ENCODE data around the gene SCN8A. TPM values are rescaled to one million over a fixed set of nuclear protein-coding genes. Genes with fewer than 3 reads are reported as not detected.

SCN8A gene
- total and polyA plus RNA-seq, 8 donors = 0.26 to 3.3 (median 1.3) TPM

- H3K27ac ChIP-seq = no peak overlapping the region
- no peak for TF ChIP-seq CTCF (IDR thresholded peaks at IDR 0.05)
- H3K36me3 ChIP-seq = no peaks in the 10 kb centered on the region
- DNase-seq (no peak), ATAC-seq (no peak)
- H3K4me1 ChIP-seq = no peaks in the 10 kb centered on the region
- no peak overlapping the region for H3K4me3 ChIP-seq
- intact Hi-C loops (cut with DNase I) = no loop called here
- H3K27me3 ChIP-seq = no peaks in the 10 kb centered on the region
- H3K9me3 ChIP-seq = no peaks in the 10 kb centered on the region
These were observed 158.4 kb downstream of the SCN8A start for GRCh38 chr12:51749206-51749985.

- intact Hi-C loops (cut with DNase I) = no loop called here
- no peak for DNase-seq
These were observed 158.9 kb downstream of the SCN8A start for GRCh38 chr12:51749986-51750317.

GRCh38 chr12:51751661-51752060 lies 160.6 kb downstream of the SCN8A start:
- H3K4me1 ChIP-seq = no peaks in the 10 kb centered on the region
- H3K9me3 ChIP-seq = no peaks in the 10 kb centered on the region
- TF ChIP-seq CTCF (IDR thresholded peaks at IDR 0.05) = no peak
- intact Hi-C loops (cut with DNase I) = no loop called here
- H3K27ac ChIP-seq = no peak overlapping the region
- no peaks in the 10 kb centered on the region for H3K27me3 ChIP-seq
- peak; percentile 46 for ATAC-seq
- peak in 2 of 4 donors; percentile 23 to 48 for DNase-seq
- no peak overlapping the region for H3K4me3 ChIP-seq
- H3K36me3 ChIP-seq = no peaks in the 10 kb centered on the region

More at GRCh38 chr12:51749986-51750317, 158.9 kb downstream of the SCN8A start:
- no peak for ATAC-seq
- no peak for TF ChIP-seq CTCF (IDR thresholded peaks at IDR 0.05)
- no peak overlapping the region for H3K4me3 ChIP-seq
- H3K27ac ChIP-seq = no peak overlapping the region
- H3K27me3 ChIP-seq = no peaks in the 10 kb centered on the region
- no peaks in the 10 kb centered on the region for H3K9me3 ChIP-seq
- no peaks in the 10 kb centered on the region for H3K4me1 ChIP-seq
- H3K36me3 ChIP-seq = no peaks in the 10 kb centered on the region

- no peak overlapping the region for H3K4me3 ChIP-seq
- no peaks in the 10 kb centered on the region for H3K4me1 ChIP-seq
- ATAC-seq (peak; percentile 88), DNase-seq (peak in 3 of 4 donors; percentile 41 to 80 (median 57))
- intact Hi-C loops (cut with DNase I) = no loop called here
- H3K9me3 ChIP-seq = no peaks in the 10 kb centered on the region
- H3K27ac ChIP-seq = no peak overlapping the region
- no peak for TF ChIP-seq CTCF (IDR thresholded peaks at IDR 0.05)
- H3K36me3 ChIP-seq = no peaks in the 10 kb centered on the region
- no peaks in the 10 kb centered on the region for H3K27me3 ChIP-seq
These were observed 161.3 kb downstream of the SCN8A start for GRCh38 chr12:51752234-51752889.

- no peak for TF ChIP-seq CTCF (IDR thresholded peaks at IDR 0.05)
- DNase-seq = no peak
- no peak overlapping the region for H3K4me3 ChIP-seq
These were observed 163.1 kb downstream of the SCN8A start for GRCh38 chr12:51753980-51754675.

More at GRCh38 chr12:51753980-51754675, 163.1 kb downstream of the SCN8A start:
- Histone ChIP-seq H3K27me3 (no peaks in the 10 kb centered on the region), H3K9me3 (no peaks in the 10 kb centered on the region), H3K4me1 (no peaks in the 10 kb centered on the region), H3K27ac (no peak overlapping the region), H3K36me3 (no peaks in the 10 kb centered on the region)
- intact Hi-C loops (cut with DNase I) = no loop called here
- ATAC-seq = no peak
